HG03354 (cell line): ENCODE results near the gene PHACTR3.

Experiments
- ATAC-seq: cut with Tn5 transposase; IDR thresholded peaks from one replicate; pipeline ENCODE4 v1.9.1; 2021; ENCODE audit warnings: mild to moderate bottlenecking; ENCODE audit not compliant: unreplicated experiment, poor library complexity, severe bottlenecking

The PHACTR3 gene

GRCh38 chr20:59742351-59743095 lies 138.2 kb downstream of the PHACTR3 start:
- no peak for ATAC-seq

DNA sequence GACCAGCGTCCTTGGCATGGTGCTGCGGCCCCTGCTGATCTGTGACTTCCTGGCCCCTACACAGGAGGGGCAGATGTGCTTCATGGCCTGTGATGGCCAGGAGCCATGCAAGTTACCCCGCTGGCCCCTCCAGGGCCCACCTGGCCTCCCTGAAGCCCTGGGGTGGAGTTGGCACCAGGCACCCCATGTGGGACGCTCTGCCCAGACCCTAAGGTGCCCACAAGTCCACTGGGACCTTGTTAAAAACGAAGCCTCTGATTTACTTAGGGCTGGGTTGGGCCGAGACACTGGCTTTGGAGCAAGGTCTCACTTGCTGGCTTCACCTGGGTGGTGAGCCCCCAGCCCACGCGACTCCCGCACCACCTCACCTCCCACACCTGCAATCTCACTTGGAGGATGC lies 139.0 kb downstream of the PHACTR3 start:
- ATAC-seq = no peak

DNA sequence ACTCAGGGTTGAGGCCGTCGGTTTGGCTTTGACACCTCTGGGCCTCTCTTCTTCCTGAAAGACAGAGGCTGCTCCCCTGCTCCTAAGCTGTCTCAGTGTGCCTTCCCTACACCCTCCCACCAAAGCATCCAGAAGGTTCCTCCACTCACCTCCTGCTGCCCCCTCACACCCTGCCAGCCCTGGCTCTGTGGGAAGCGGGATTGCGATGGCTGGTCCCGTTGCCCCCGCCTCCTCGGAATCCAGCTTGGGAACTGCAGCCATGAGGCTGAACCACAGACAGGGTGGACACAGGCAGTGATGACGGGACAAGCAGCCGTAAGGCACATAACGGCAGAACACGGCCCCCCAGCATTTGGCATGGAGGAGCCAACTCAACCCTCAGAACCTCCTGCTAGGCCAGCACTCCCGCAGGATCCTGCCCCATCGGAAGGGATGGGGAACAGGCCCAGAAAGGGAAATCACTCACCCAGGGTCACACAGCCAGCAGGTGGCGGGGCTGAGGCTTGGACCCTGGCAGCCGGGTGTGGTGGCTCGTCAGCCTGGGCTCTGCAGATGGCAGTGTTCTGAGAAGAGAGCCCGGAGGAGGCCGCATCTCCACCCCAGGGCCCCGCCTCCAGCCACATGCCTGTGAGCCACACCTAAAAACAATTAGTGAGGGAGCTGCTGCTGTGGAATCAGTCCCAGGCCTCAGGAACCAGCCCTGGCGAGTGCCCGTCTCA lies 139.6 kb downstream of the PHACTR3 start:
- ATAC-seq = no peak

DNA sequence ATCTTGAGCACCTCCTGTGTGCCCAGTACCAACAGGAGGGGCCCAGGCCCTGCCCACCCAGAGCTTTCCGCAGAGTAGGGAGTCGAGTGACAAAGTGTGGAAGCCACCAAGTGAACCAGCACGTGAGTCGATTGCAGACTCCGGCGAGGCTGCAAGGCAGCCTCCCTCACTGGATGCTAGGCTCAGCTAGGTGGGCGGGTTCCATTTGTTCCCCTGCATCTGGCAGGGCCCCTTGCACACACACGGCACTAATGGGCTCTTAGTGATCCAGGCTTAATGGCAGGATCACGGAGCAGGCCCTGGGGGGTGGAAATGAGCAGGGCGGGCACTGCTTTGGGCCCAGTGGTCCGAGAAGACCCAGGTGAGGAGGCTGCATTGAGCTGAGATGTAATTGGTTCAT lies 140.4 kb downstream of the PHACTR3 start:
- no peak for ATAC-seq

DNA sequence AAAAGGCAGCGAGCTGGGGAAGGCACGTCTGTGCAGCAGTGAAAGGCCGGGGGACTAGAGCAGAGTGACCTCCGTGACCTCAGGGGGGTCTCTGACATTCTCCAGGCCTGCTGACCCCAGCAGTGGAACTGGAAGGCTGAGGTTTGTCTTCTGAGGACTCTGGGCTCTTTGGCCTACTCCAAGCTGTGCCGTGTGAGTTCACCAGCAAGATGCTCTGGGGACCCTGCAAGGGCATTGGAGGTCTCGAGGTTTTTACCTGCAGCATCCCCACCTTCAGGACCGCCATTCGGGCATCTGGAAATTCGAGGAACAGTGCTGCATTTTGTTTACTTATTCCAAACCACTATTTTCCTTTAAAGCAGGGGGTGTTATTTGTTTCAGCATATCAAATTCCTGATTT lies 140.9 kb downstream of the PHACTR3 start:
- no peak for ATAC-seq

DNA sequence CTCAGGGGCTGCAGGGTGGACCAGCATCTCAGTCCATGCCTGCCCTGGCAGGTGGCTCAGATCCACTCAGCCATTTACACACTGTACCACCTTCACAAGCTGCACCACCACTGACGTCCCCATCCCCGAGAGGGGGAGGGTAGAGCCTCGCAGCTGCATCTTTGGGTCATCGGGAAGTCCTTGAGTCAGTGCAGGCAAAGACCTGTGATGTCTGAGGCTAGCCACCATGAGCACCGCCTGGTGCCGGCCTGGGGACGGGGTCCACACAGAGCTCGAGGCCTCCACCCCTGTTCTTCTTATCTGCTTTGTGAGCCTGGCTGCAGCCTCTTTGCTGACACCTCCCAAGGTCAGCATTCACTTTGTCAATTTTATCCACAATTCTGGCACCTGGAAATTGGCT lies 141.4 kb downstream of the PHACTR3 start:
- no peak for ATAC-seq

- ATAC-seq = no peak
These were observed 141.8 kb downstream of the PHACTR3 start for GRCh38 chr20:59746155-59746554.

GRCh38 chr20:59747671-59748515 lies 143.6 kb downstream of the PHACTR3 start:
- no peak for ATAC-seq

- ATAC-seq = no peak
These were observed 144.4 kb downstream of the PHACTR3 start for GRCh38 chr20:59748619-59749191.

DNA sequence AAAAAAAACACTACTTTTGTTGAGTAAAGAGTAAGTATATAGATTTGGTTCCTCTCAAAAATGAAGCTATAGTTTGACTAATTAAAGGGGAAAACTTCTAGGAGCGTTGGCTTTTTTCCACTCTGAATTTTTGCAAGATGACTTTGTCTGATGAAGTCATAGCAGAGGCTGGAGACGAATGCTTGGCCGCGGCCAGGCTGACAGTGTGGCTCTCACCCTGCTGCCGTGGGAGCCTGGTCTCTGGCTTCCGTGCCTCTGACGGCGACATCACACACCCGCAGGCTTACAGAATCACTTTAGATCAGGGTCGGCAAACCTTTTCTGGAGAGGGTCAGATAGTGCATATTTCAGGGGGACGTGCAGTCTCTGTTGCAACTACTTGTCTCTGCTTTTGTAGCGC lies 145.0 kb downstream of the PHACTR3 start:
- no peak for ATAC-seq

GRCh38 chr20:59750209-59750840 lies 146.0 kb downstream of the PHACTR3 start:
- no peak for ATAC-seq

DNA sequence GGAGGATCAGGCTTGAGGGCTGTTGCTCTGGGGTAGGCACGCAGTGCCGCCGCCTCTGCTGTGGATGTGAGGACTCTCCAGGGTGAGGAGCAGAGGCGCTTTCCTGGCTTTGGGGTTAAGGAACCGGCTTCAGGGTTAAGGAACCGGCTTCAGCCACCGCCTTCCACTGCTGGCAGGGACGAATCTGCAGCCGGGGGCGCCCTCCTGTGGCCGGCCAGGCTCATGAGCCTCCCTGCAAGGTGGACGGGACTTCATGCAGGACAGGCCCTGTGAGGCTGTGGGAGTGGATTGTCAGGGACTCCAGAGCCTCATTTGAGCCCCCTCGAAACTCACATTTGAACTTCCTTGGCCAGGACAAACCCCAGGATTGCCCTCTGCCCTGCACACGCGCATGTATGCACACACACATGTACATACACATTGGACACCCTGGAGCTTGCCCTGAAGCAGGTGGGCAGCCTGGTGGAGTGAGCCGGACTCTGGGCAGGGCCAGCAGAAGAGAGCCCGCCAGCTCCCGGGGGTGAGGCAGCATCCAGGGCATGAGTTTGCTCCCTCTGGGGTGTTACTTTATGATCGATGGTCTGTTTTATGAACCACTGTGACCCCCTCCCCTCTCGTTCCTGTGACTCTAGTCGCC lies 146.9 kb downstream of the PHACTR3 start:
- peak; percentile 48 for ATAC-seq

DNA sequence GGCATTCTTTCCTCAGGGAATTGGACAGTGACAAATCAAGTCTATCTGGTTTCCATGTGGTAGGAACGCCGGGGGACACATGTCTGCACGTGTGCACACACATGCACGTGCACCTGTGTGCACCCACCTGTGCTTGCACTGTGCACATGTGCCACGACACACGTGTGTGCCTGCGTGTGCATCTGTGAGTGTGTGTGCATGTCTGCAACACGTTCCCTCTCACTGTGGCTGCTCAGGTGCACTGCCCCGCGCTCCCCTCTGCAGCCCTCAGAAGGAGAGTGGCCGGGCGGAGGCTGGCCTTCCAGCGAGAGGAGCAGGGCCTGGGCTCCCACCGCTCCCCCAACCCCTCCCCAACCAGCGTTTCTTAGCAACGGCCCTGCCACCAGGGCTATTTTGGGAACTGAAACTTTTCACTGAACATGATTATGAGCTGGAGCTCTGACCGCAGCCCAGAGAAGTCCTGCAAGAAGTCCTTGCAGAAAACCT lies 147.8 kb downstream of the PHACTR3 start:
- ATAC-seq = peak; percentile 84

DNA sequence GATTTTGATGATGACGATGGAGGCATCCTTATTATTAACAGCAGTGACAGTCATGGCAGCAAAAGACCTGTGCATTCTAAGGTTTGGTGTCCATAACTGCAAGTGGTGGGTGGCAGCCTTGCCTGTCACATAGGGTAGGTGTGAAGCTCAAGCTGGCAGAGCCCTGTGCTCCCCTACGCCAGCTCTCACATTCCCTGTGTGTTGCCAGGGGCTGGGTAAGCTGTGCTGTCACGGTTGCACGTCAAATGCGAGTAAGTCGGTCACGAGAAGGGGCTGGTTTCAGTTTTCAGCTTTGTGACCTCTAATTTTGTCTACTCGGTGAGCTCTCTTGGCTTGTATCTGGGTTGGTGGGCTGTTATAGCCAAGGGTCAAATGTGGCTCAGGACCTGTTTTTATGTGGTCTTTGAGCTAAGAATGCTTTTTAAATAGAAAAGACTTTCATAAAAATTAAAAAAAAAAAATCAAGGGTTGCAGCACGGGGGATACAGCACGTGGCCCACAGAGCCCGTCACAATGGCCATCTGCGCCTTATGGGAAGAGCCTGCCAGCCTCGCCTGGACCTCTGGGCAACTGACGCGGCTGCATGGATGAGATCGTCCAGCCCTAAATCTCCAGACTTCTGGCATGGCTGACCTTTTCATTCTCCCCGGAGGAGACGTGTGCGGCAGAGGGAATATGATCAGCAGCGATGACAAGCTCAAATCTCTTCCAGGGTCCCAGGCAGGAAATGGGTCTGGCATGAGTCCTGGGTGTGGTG lies 148.5 kb downstream of the PHACTR3 start:
- ATAC-seq = peak; percentile 57

DNA sequence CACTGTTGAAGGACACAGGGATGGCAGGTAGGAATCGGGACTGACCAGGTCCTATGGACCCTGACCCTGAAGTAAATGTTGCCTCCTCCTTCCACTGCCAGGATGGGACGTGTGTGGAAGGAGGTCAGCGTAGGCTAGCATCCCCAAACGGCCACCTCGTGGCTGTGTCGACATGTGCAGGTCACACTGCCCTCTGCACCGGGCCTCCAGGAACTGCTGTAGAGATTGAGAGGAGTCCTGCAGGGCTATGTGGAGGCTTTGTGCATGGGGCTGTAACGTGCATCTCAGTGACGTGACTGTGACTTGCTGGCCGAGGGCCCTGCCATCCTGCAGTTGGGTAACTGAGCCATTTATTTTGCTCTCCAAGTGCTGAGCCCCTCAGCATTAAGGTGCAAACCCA lies 149.5 kb downstream of the PHACTR3 start:
- no peak for ATAC-seq

DNA sequence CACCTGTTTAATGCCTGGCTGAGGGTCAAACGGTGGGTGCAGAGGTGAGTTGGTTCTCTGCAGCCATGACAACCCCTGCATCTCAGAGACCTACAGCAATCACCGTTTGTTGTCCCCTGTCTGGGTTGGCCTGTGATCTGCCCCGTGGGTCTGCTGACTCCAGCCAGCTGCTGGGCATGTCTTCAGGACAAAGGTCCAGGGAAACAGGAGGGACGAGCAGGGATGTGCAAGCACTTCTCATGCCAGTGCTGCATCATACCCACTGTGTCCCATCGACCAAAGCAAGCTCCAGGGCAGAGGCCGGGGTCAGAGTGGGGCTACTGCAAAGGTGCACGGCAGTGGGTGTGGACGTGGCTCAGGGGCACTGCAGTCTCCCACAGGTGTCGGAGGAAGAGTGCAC lies 150.2 kb downstream of the PHACTR3 start:
- ATAC-seq = no peak

DNA sequence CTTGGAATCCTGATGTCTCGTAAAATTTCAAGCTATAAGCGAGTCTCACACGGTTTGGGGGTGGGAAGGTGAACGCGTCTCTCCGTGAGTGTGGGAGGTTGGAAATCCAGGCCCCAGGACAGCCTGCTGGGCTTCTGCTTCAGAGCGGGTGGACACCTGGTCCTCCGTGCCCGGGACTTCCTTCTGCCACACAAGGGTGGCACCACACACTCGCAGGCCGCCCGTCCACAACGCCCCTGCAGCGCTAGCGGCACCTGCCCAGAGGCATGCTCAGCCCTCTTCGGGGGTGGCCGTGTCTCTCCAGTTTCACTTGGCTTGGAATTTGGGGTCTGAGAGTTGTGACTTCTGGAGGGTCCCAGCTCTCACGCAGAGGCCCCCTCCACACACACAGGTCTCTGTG lies 151.9 kb downstream of the PHACTR3 start:
- no peak for ATAC-seq

DNA sequence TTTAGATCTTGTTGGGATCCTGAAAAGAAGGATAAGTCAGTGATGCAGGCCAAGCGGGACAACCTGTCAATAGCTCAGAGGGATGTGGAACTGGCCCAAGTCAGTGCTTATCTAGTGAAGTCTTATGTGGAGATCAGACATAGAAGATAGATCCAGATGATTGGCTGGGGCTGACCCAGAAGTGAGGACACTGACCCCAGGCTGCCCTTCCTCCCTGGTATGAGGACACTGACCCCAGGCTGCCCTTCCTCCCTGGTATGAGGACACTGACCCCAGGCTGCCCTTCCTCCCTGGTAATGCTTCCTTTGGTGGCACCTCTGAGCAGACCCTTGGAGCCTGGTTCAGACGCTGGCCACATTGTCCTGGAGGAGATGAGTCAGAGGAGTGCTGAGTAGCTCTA lies 159.7 kb downstream of the PHACTR3 start:
- no peak for ATAC-seq
